GM12892 (cell line): ENCODE measurements around the gene AMELY.

Experiments
- POLR2A ChIP-seq: IDR thresholded peaks from 2 replicates; pipeline ENCODE4 v1.6.1; 2011; ENCODE audit warnings: low read depth, low read length, control low read depth
- POLR2AphosphoS5 ChIP-seq: IDR thresholded peaks from 2 replicates; pipeline ENCODE4 v1.6.1; 2011; ENCODE audit warnings: low read depth, low read length, control low read depth
- TAF1 ChIP-seq: IDR thresholded peaks from 2 replicates; pipeline ENCODE4 v1.6.1; 2011; ENCODE audit warnings: low read depth, mild to moderate bottlenecking, control low read depth, low read length, borderline replicate concordance

DNA sequence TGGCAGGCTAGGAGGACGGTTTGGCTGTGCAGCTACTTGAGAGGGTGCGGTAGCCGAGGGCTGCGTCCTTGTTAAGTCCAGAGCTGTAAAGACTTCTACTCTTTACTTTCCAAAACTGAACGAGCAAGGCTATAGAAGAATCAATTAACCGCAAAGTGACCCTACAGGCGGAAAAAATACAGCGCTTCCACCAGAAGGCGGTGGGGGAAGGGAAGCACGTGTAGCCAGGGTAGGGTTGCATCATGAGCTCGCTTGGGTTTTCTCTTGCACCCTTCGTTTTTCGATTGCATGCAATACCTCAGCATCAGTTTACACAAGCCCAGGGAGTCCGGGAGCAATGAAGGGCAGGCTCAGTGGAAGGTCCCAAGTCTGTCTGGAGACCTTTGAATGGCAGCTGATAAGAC, 2.4 kb downstream of the AMELY start:
- TF ChIP-seq POLR2A, result no peak
- TF ChIP-seq TAF1, result no peak
- TF ChIP-seq POLR2AphosphoS5, result no peak
